ENCODE results near the gene BCR. TPM values are rescaled to one million over a fixed set of nuclear protein-coding genes. Genes with fewer than 3 reads are reported as not detected.

Gene BCR
- 14.5 to 16.0 TPM (median 15.1 TPM) in 5 replicates for total RNA-seq (2022; extraction: Qiagen RNA extraction; ENCODE audit: low read depth)

DNA sequence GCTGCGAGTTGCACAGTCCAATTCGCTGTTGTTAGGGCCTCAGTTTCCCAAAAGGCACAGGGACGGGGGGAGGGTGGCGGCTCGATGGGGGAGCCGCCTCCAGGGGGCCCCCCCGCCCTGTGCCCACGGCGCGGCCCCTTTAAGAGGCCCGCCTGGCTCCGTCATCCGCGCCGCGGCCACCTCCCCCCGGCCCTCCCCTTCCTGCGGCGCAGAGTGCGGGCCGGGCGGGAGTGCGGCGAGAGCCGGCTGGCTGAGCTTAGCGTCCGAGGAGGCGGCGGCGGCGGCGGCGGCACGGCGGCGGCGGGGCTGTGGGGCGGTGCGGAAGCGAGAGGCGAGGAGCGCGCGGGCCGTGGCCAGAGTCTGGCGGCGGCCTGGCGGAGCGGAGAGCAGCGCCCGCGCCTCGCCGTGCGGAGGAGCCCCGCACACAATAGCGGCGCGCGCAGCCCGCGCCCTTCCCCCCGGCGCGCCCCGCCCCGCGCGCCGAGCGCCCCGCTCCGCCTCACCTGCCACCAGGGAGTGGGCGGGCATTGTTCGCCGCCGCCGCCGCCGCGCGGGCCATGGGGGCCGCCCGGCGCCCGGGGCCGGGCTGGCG is at the start of gene BCR:
Gene BCR (plus strand): TSS at position 209 of the 592 bp plus-strand sequence. CDS start 452 bp downstream, outside the sequence.

GRCh38 chr22:23144932-23145877 is 35.1 kb upstream of the BCR start, which contains the start of gene RAB36:
Gene RAB36, plus strand, starts transcription at chr22:23145477. Its CDS starts 1,140 bp downstream, at chr22:23146617.

Other genes with a start within 250 kb of the BCR start
- gene GNAZ, start 110.0 kb upstream of the BCR start, total RNA-seq (2022; extraction: Qiagen RNA extraction; ENCODE audit: low read depth), result 1.9 to 3.0 TPM (median 2.5 TPM) in 5 replicates
- 1.1 to 2.2 TPM (median 1.2 TPM) in 5 replicates for gene RSPH14, start 38.5 kb upstream of the BCR start, total RNA-seq (2022; extraction: Qiagen RNA extraction; ENCODE audit: low read depth)
- 6.6 to 8.3 TPM (median 7.3 TPM) in 5 replicates for gene RAB36, start 35.0 kb upstream of the BCR start, total RNA-seq (2022; extraction: Qiagen RNA extraction; ENCODE audit: low read depth)

Measured in A549 treated with GW870086 at 1 μM for 4 hours (cell line).